Kidney tubule cell (primary cell): ENCODE results near the gene AP2A1.

Experiments used
- DNase-seq: peaks from one replicate; pipeline ENCODE4 v3.0.0-alpha.2; 2018; ENCODE audit warnings: low spot score

Gene AP2A1

GRCh38 chr19:49855676-49856573, 89.1 kb downstream of the AP2A1 start:
- DNase-seq = no peak

GRCh38 chr19:49856574-49857021, 89.8 kb downstream of the AP2A1 start:
- no peak for DNase-seq
